ENCODE data around the gene TCERG1L.
"Not testable (repeated sequence)": the region's sequence is repeated elsewhere in the genome, so short reads cannot be mapped to it uniquely, and the experiment has no call there.

Gene TCERG1L

DNA sequence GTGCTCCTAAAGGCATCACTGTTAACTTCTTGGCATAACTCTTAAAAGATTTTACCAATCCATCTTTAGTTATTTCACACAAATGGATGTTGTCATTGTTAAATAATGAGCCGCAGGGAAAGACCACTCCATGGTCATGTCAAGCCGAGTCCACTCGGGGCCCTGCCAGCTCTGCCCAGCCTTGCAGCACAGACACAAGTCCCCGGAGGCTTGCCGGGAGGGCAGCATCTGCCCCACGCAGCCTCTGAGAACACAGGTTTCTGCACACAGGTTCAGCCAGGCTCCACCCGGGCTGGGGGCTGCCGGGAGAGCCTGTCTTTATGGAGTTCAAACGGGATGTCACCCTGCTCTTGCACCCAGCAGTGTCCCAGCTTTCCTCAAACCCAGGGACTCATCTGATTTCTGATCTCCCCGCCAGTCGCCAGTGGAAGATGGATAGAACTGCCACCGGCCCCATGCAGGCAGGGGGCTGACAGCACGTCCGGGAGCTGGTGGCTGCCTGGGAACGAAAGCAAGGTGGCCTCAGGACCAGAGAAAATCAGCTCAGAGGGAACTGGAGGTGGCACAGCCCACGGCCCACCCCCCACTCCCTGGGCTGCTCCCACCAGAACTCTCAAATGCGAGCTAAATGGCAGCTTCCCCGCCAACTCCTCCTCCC is 156.2 kb downstream of the TCERG1L start:
- no peak for DNase-seq (ENCODE audit: extremely low spot score)
- ChIA-PET POLR2A (no interaction called here), CTCF (no interaction called here)
- TF ChIP-seq, protein P1, sequence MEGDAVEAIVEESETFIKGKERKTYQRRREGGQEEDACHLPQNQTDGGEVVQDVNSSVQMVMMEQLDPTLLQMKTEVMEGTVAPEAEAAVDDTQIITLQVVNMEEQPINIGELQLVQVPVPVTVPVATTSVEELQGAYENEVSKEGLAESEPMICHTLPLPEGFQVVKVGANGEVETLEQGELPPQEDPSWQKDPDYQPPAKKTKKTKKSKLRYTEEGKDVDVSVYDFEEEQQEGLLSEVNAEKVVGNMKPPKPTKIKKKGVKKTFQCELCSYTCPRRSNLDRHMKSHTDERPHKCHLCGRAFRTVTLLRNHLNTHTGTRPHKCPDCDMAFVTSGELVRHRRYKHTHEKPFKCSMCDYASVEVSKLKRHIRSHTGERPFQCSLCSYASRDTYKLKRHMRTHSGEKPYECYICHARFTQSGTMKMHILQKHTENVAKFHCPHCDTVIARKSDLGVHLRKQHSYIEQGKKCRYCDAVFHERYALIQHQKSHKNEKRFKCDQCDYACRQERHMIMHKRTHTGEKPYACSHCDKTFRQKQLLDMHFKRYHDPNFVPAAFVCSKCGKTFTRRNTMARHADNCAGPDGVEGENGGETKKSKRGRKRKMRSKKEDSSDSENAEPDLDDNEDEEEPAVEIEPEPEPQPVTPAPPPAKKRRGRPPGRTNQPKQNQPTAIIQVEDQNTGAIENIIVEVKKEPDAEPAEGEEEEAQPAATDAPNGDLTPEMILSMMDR (IDR thresholded peaks at IDR 0.05; ENCODE audit: control extremely low read depth, extremely low read depth, low read depth, missing control alignments) = no peak

DNA sequence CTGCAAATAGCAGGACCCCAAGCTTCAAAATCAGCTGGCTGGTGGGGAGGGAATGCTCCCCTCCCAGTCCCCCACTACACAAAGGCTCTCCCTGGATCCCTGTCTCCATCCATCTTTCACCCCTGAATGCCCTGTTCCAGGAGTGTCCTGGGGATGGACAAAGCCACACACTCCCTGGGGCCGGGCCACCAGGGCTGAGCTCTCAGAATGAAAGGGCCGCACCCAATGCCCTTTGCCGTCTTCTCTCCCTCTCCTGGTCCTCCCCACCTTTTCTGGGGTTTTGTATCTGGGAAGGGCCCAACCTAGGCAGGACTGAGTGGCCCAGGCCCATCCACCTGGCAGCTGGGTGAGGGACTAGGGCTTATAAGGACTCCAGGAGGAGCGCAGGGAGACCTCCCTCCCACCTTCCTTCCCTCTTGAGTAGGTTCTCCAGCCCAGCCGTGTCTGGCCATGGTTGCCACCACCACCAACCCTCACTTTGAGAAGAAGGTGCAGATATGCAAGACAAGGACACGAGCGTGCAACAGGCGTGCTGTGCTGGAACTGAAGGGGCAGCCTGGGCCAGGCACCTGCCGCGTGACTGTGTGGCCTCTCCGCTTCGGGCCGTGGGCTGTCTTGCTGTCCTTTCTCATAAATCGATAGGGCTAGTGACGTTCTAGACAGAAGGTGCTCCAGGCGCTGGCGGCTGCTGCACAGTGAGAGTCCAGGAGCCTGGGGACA is 157.1 kb downstream of the TCERG1L start:
- DNase-seq (ENCODE audit: extremely low spot score) = no peak
- ChIA-PET CTCF (no interaction called here), POLR2A (no interaction called here)
- TF ChIP-seq, protein P1 (IDR thresholded peaks at IDR 0.05; ENCODE audit: control extremely low read depth, extremely low read depth, low read depth, missing control alignments) = no peak

DNA sequence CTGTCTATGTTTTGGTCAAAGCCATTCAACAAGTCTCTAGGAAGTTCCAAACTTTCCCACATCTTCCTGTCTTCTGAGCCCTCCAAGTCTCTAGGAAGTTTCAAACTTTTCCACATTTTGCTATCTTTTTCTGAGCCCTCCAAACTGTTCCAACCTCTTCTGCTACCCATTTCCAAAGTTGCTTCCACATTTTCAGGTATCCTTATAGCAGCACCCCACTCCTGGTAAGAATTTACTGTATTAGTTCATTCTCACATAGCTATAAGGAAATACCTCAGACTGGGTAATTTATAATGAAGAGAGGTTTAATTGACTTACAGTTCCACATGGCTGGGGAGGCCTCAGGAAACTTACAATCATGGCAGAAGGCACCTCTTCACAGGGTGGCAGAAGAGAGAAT is 159.1 kb downstream of the TCERG1L start:
- POLR2A ChIA-PET; DNase-seq (ENCODE audit: extremely low spot score); CTCF ChIA-PET: not testable (repeated sequence)

DNA sequence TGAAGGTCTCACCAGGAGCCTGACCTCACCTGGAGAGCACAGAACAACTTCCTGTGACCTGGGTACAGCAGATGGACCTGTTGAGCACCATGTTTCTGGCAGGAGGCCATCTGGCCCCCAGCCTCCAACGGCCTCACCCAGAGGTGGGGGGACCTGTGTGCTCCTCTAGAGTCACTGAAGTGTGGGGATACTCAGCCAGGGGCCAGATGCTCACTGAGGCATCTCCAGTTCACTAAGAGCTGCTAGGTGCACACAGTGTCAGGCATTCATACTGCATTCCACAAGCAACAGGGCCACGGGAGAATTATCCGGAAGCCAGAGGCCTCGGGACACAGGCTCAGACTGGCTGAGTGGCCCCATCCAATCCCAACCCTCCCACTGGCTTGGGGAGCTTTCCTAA is 161.4 kb downstream of the TCERG1L start:
- ChIA-PET POLR2A (no interaction called here), CTCF (interaction anchor here (1.6 kb wide), 1 partner anchor 12 kb away, joined by 3 read pairs; no protein-coding TSS in a partner anchor)
- DNase-seq (ENCODE audit: extremely low spot score) = no peak
- TF ChIP-seq, protein P1 (IDR thresholded peaks at IDR 0.05; ENCODE audit: control extremely low read depth, extremely low read depth, low read depth, missing control alignments) = no peak

DNA sequence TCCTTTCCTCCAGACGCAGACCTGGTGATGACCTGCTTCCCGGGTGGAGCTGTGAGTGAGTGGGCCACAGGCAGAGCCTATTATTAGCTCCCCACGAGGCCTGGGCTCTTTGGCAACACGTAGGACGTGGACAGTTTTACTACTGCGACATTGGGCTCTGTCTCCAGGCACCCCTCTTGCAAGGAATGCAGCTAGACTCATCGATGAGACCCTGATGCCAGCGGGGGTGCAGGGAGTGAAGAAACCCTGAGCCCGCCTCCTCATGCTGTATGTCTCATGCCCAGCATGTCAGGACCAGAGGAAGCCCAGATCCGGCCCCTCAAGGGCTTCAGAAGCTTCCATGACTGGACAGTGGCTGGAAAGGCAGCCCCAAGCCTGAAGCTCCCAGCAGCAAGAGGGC is 161.9 kb downstream of the TCERG1L start:
- CTCF ChIA-PET = interaction anchor here (1.6 kb wide), 1 partner anchor 12 kb away, joined by 3 read pairs; no protein-coding TSS in a partner anchor

DNA sequence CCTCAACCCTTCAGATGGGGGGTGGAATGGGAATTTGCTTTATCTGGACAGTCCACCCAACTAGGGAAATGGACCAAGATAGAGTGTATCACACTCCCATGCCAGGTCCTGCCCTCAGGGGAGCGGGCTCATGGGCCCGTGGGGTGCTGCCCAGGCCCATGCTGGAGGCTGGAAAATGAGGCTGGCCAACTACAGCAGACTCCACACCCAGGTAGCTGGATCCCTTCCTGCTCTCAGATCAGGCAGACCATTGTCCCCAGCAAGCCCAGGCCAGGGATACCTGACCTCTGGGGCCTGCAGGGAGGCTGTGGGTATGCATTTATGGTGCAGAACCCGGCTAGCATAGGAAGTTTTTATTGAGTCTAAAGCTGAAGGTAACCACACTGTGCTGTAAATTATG is 162.4 kb downstream of the TCERG1L start:
- CTCF ChIA-PET = interaction anchor here (1.6 kb wide), 1 partner anchor 11 kb away, joined by 3 read pairs; no protein-coding TSS in a partner anchor
- POLR2A ChIA-PET = no interaction called here

More for the DNA sequence above, 161.9 kb downstream of the TCERG1L start:
- POLR2A ChIA-PET = no interaction called here
- TF ChIP-seq, protein P1 (IDR thresholded peaks at IDR 0.05; ENCODE audit: control extremely low read depth, extremely low read depth, low read depth, missing control alignments) = no peak
- DNase-seq (ENCODE audit: extremely low spot score) = no peak

More for the DNA sequence above, 162.4 kb downstream of the TCERG1L start:
- TF ChIP-seq, protein P1 (IDR thresholded peaks at IDR 0.05; ENCODE audit: control extremely low read depth, extremely low read depth, low read depth, missing control alignments) = no peak
- no peak for DNase-seq (ENCODE audit: extremely low spot score)
